Hepatocyte (in vitro differentiated cells): ENCODE results near the gene CYP4Z1.
"Not testable (repeated sequence)": the region's sequence is repeated elsewhere in the genome, so short reads cannot be mapped to it uniquely, and the experiment has no call there.

Experiments
- CTCF ChIP-seq: fragments of 200-600 bp; sonication (generic); IDR thresholded peaks from 2 replicates; pipeline ENCODE4 v1.5.1; 2016; ENCODE audit warnings: antibody characterized with exemption, mild to moderate bottlenecking; ENCODE audit not compliant: poor library complexity
- EZH2 ChIP-seq: fragments of 200-600 bp; sonication (generic); IDR thresholded peaks from 2 replicates; pipeline ENCODE4 v1.6.1; 2016; ENCODE audit warnings: antibody characterized with exemption, mild to moderate bottlenecking, borderline replicate concordance

- TF ChIP-seq CTCF: peak; percentile 13
- TF ChIP-seq EZH2: not testable (repeated sequence)
Measured at GRCh38 chr1:47091476-47091875, 24.4 kb downstream of the CYP4Z1 start.
